Mammary epithelial cell (primary cell): Measurements from ENCODE around the gene ROGDI.

Experiments used
- CTCF ChIP-seq, 2 donors: IDR thresholded peaks in 1 of 2; conservative IDR thresholded peaks in 1 of 2; 2 replicates each; pipeline ENCODE4 v1.5.1; 2011 to 2012; ENCODE audit warnings: inconsistent platforms in 2 of 2, low read length in 2 of 2, mild to moderate bottlenecking in 2 of 2, control low read depth in 1 of 2, low read depth in 1 of 2; ENCODE audit not compliant: insufficient read depth in 1 of 2; ENCODE audit errors: extremely low read depth in 1 of 2
- EZH2 ChIP-seq: IDR thresholded peaks from 2 replicates; pipeline ENCODE4 v1.6.1; 2012; ENCODE audit warnings: low read length, inconsistent platforms, borderline replicate concordance

- TF ChIP-seq CTCF (conservative IDR thresholded peaks at IDR 0.05 in 1 of 2, IDR thresholded peaks at IDR 0.05 in 1 of 2; ENCODE audit: extremely low read depth in 1 of 2, insufficient read depth in 1 of 2, low read depth in 1 of 2, low read length in 2 of 2) (no peak), EZH2 (no peak)
These were observed 45.5 kb upstream of the ROGDI start for GRCh38 chr16:4847774-4848587.
